Erythroblast (primary cell): ENCODE results near the gene ARHGAP24.

Experiments used
- GATA1 ChIP-seq: IDR thresholded peaks from 2 replicates; pipeline ENCODE4 v1.6.1; 2011; ENCODE audit warnings: low read depth, mild to moderate bottlenecking, control low read depth, low read length, moderate library complexity
- POLR2A ChIP-seq: IDR thresholded peaks from 2 replicates; pipeline ENCODE4 v1.6.1; 2011; ENCODE audit warnings: mild to moderate bottlenecking, low read length

GRCh38 chr4:85676050-85676425, 201.1 kb downstream of the ARHGAP24 start:
- TF ChIP-seq POLR2A, result no peak
- no peak for TF ChIP-seq GATA1
